Endometrium (tissue), 2 donors: ENCODE measurements around the gene ACAD8.

Experiments
- FAIRE-seq: peaks from 2 replicates; lab custom pipeline; 2012; peaks lifted over from hg19 to GRCh38; lab: Jason Lieb, UNC
- donor health status: control.
- donor health status: control.

ACAD8 gene

GRCh38 chr11:134253188-134253993 is at the start of gene ACAD8, which contains the start of gene THYN1:
ACAD8 (plus strand) TSS chr11:134253568; CDS start chr11:134253601, 33 bp downstream.
THYN1 (minus strand) TSS chr11:134253352; CDS start chr11:134252882, 470 bp downstream.
- FAIRE-seq: peak; percentile 93

GRCh38 chr11:134205729-134206128 is 47.6 kb upstream of the ACAD8 start:
- FAIRE-seq: no peak

- FAIRE-seq: no peak
Measured at GRCh38 chr11:134206185-134206584, 47.2 kb upstream of the ACAD8 start.

GRCh38 chr11:134207538-134208239 is 45.7 kb upstream of the ACAD8 start:
- no peak for FAIRE-seq

- no peak for FAIRE-seq
Measured at GRCh38 chr11:134215836-134216235, 37.5 kb upstream of the ACAD8 start.

GRCh38 chr11:134216816-134217215 is 36.6 kb upstream of the ACAD8 start:
- no peak for FAIRE-seq

- no peak for FAIRE-seq
Measured at GRCh38 chr11:134223121-134223520, 30.2 kb upstream of the ACAD8 start.

- FAIRE-seq: peak; percentile 86
Measured at GRCh38 chr11:134223836-134224709, 29.3 kb upstream of the ACAD8 start, which contains the start of the genes NCAPD3 and VPS26B. NCAPD3 (minus strand) TSS chr11:134223967; CDS start chr11:134223926, 41 bp downstream. VPS26B (plus strand) TSS chr11:134224671; CDS start chr11:134225123, 452 bp downstream.

- FAIRE-seq: no peak
Measured at GRCh38 chr11:134224710-134225664, 28.4 kb upstream of the ACAD8 start.

- no peak for FAIRE-seq
Measured at GRCh38 chr11:134226806-134227325, 26.5 kb upstream of the ACAD8 start.

GRCh38 chr11:134228625-134229024 is 24.7 kb upstream of the ACAD8 start:
- FAIRE-seq: no peak

GRCh38 chr11:134229126-134229790 is 24.1 kb upstream of the ACAD8 start:
- FAIRE-seq: no peak

- FAIRE-seq: no peak
Measured at GRCh38 chr11:134230339-134230738, 23.0 kb upstream of the ACAD8 start.

- FAIRE-seq: no peak
Measured at GRCh38 chr11:134231958-134232659, 21.3 kb upstream of the ACAD8 start.

GRCh38 chr11:134233729-134234179 is 19.6 kb upstream of the ACAD8 start:
- FAIRE-seq: no peak

- FAIRE-seq: no peak
Measured at GRCh38 chr11:134235399-134235798, 18.0 kb upstream of the ACAD8 start.

- no peak for FAIRE-seq
Measured at GRCh38 chr11:134236834-134237556, 16.4 kb upstream of the ACAD8 start.

- no peak for FAIRE-seq
Measured at GRCh38 chr11:134237557-134237922, 15.8 kb upstream of the ACAD8 start.

- FAIRE-seq: no peak
Measured at GRCh38 chr11:134238956-134239355, 14.4 kb upstream of the ACAD8 start.
